ENCODE data around the gene METTL13. TPM values are rescaled to one million over a fixed set of nuclear protein-coding genes. Genes with fewer than 3 reads are reported as not detected.

METTL13 gene
- total and polyA plus RNA-seq, 9 of the 15 experiments (the other 6 are each of a cell fraction or from before 2014, with no cell fraction given), result 18.9 to 78.9 (median 54.9) TPM

- TF ChIP-seq ZNF23 (CRISPR knock-in tag; IDR thresholded peaks at IDR 0.05) (no peak), IRF2 (CRISPR knock-in tag; IDR thresholded peaks at IDR 0.05) (no peak), ZFPM2 (CRISPR knock-in tag; IDR thresholded peaks at IDR 0.05) (no peak), LCOR (CRISPR knock-in tag; IDR thresholded peaks at IDR 0.05) (peak; percentile 92), ZBTB33 (CRISPR knock-in tag; IDR thresholded peaks at IDR 0.05) (no peak), GTF3C2 (IDR thresholded peaks at IDR 0.05; ENCODE audit: borderline replicate concordance, extremely low read depth, insufficient read length) (no peak), ZNF232 (CRISPR knock-in tag; IDR thresholded peaks at IDR 0.05) (no peak), CSDE1 (IDR thresholded peaks at IDR 0.05) (peak in 1 of 2 experiments; percentile 55; a peak in 1 of 4 replicates), RAD51 (IDR thresholded peaks at IDR 0.05; ENCODE audit: borderline replicate concordance, low read depth) (0 out of 2 replicates have a peak, but pooled peaks have one; percentile 46), FOXK1 (CRISPR knock-in tag; IDR thresholded peaks at IDR 0.05; ENCODE audit: borderline replicate concordance) (no peak), IFI16 (CRISPR knock-in tag; IDR thresholded peaks at IDR 0.05) (no peak), ZNF431 (CRISPR knock-in tag; IDR thresholded peaks at IDR 0.05) (0 out of 2 replicates have a peak, but pooled peaks have one; percentile 9), NCOR1 (IDR thresholded peaks at IDR 0.05) (no peak), ZBTB9 (CRISPR knock-in tag; IDR thresholded peaks at IDR 0.05) (no peak), NCOA2 (IDR thresholded peaks at IDR 0.05; ENCODE audit: partially characterized antibody in 2 of 2) (no peak), NR2C1 (IDR thresholded peaks at IDR 0.05) (peak; percentile 96), NR2C1 (tag; IDR thresholded peaks at IDR 0.05) (peak; percentile 96), FOS (IDR thresholded peaks at IDR 0.05; ENCODE audit: extremely low read depth, insufficient read length) (peak; percentile 95), ZNF408 (CRISPR knock-in tag; IDR thresholded peaks at IDR 0.05; ENCODE audit: low read depth) (no peak), SMARCA5 (IDR thresholded peaks at IDR 0.05) (no peak)
- TF ChIP-seq, protein P1, sequence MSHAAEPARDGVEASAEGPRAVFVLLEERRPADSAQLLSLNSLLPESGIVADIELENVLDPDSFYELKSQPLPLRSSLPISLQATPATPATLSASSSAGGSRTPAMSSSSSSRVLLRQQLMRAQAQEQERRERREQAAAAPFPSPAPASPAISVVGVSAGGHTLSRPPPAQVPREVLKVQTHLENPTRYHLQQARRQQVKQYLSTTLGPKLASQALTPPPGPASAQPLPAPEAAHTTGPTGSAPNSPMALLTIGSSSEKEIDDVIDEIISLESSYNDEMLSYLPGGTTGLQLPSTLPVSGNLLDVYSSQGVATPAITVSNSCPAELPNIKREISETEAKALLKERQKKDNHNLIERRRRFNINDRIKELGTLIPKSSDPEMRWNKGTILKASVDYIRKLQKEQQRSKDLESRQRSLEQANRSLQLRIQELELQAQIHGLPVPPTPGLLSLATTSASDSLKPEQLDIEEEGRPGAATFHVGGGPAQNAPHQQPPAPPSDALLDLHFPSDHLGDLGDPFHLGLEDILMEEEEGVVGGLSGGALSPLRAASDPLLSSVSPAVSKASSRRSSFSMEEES (CRISPR knock-in tag; IDR thresholded peaks at IDR 0.05), result peak; percentile 32
These were observed at the start of gene METTL13 (continued) for GRCh38 chr1:171781176-171781875.
